ENCODE data around the gene INO80E.
A peak's percentile ranks its signal among the peaks of the same experiment; 100 is the strongest.
"Not testable (repeated sequence)": the region's sequence is repeated elsewhere in the genome, so short reads cannot be mapped to it uniquely, and the experiment has no call there.

INO80E gene

GRCh38 chr16:29995911-29996765, at the start of gene INO80E:
Gene INO80E, plus strand, starts transcription at chr16:29996241. Its CDS starts 70 bp downstream, at chr16:29996311.
- DNase-seq = peak; percentile 99

DNA sequence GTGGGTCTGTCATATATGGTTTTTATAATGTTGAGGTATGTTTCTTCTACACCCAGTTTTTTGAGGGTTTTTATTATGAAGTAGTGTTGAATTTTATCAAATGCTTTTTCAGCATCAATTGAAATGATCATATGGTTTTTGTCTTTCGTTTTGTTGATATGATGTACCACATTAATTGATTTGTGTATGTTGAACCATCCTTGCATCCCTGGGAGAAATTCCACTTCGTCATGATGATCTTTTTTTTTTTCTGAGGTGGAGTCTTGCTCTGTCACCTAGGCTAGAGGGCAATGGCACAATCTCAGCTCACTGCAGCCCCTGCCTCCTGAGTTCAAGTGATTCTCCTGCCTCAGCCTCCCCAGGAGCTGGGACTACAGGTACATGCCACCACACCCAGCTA, 48.1 kb upstream of the INO80E start:
- no peak for DNase-seq

DNA sequence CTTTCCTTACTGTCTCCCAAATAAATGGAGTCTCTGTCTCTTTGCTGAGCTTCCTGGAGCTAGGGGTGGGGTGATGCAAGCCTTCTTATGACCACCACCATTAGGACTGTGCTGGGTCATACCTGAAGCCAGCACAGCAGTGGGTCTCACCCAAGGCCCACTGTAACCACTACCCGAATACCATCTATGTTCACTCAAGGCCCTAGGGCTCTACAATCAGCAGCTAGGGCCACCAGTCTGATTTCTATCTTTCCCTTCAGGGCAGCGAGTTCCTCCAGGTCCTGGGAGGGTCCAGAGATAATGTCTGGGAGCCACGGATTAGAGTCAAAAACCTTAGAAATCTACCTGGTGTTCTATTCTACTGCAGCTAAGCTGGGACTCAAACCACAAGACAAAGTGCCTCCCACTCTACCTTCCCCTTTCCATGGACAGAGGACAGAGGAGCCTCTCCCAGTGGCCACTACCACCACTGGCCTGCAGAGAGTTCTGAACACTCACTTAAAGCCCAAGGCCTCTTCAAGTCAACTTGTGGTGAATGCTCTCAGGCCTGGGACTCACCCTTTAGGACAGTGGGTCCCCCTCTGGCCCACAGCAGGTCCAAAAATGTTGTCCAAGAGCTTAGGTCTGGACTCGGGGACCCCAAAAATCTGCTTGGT, 45.1 kb upstream of the INO80E start:
- DNase-seq = no peak

GRCh38 chr16:29951625-29952365, 44.2 kb upstream of the INO80E start:
- no peak for DNase-seq

GRCh38 chr16:29958756-29959155, 37.3 kb upstream of the INO80E start:
- no peak for DNase-seq

DNA sequence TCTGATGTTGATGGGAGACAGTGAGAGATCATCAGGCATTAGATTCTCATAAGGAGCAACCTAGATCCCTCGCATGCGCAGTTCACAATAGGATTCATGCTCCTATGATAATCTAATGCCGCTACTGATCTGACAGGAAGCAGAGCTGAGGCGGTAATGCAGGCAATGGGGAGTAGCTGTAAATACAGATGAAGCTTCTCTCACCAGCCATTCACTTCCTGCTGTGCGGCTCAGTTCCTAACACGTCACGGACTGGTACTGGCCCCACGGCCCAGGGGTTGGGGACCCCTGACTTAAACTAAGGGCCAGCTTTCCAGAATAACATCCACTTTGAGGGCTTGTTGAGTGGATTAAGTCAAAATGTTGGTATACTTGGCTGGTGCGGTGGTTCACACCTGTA, 36.7 kb upstream of the INO80E start:
- DNase-seq = no peak

DNA sequence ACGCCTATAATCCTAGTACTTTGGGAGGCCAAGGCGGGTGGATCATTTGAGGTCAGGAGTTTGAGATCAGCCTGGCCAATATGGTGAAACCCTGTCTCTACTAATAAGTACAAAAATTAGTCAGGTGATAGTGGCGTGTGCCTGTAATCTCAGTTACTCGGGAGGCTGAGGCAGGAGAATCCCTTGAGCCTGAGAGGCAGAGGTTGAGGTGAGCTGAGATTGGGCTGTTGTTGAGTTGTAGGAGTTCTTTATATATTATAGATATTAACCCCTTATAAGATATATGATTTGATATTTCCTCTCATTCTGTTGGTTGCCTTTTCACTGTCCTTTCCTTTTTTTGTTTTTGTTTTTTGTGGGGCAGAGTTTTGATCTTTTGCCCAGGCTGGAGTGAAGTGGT, 36.2 kb upstream of the INO80E start:
- DNase-seq = not testable (repeated sequence)

DNA sequence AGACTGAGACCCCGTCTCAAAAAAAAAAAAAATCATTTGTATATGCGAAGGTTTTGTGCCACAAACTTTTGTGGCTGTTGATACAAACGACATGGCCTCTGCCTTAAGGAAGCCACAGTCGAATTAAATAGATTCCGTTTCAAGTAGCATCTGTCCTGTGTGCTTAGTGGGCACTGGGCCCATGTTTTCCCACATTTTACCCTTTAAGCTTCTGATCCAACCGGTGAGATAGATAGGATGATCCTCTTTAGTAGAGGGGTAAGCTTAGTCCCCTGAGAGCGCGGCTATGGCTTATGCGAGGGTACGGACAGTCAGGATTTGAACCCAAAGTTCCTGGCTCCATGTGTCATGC, 34.9 kb upstream of the INO80E start:
- DNase-seq = no peak

DNA sequence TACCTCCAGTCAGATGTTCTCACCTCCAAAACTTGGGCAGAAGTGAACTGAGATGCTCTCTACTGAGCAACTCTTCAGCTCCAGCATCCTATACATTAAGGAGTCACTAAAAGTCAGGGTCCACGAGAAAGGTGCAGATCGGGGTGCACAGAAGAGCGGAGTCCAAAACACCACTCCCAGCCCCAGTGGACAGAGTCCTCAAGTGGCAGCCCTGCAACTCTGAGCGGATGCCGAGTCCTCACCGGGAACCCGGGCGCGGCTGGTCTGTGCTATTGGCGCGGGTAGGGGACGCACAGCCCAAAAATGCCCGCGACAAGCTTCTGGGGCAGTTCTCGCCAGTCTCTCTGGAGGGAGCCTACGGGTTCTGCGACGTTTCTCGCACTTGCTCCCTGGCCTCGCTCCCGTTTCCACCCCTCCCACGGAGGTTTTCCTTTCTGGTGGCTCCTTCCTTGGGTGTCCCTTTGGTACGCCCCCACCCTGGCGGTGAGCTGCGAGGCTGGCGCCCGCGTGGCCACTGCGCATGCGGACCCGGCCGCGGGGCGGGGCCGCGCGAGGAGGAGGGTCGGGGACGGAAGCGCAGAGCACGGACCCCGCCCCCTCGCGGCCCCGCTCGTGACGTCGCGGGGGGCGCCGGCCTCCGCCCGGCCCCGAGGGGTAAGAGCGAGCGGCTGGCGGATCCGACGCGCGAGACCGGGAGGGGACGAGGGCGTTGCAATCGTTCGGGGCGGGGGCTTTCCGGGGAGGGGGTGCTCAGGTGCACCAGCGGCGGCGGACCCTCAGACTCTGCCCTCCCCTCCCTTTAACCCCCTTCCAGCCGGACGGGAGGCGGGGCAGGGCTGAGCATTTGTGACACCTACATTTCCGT, 34.3 kb upstream of the INO80E start, which contains the start of gene TMEM219:
TMEM219 (plus strand) TSS at position 601 of the 865 bp plus-strand sequence. CDS start 1,065 bp downstream, outside the sequence.
- DNase-seq = peak; percentile 91 to 93

DNA sequence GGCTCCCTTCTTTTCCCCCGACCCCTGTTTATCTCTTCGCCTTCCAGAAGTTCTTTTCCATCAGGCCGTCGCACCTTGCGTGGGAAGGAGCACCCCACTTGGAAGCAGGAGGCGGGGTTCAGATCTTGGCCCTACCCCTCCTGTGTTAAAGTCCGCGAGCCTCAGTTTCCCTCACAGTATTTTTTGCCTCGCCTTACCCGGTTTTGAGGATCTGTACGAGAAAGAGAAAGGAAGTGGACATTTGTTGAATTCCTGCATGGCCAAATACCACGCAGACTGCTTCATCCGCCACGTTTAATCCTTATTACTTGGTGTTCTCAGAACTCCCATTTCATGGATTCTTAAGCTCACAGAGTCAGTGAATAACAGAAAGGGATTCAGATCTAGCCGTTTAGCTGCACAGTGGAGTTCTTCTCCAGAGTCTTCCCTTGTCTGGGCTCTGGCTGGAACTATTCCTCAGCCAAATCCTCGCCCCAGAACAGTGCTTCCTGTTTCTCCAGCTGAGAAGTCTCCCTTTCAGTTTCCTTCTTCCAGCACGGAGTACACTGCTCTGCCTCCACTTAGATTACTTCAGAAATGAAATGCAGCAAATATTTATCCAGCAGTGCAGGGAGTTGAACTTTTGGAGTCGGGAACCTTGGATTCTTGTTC, 33.6 kb upstream of the INO80E start:
- DNase-seq = no peak

- no peak for DNase-seq
Measured at GRCh38 chr16:29963021-29963743, 32.9 kb upstream of the INO80E start.

GRCh38 chr16:29968205-29968604, 27.8 kb upstream of the INO80E start:
- DNase-seq = no peak

DNA sequence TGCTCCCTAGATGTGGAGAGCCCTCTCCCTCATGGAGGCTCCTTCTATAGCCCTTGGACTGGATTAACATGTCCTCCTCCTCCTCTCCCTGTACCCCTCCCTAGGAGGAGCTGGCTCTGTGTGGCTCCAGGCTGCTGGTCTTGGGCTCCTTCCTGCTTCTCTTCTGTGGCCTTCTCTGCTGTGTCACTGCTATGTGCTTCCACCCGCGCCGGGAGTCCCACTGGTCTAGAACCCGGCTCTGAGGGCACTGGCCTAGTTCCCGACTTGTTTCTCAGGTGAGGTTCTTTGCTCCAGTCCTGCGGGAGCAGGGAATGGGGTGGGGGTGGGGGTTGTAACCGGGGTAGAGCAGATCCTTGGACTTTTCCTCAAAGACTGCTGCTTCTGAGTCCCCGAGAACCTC, 24.7 kb upstream of the INO80E start:
- no peak for DNase-seq

DNA sequence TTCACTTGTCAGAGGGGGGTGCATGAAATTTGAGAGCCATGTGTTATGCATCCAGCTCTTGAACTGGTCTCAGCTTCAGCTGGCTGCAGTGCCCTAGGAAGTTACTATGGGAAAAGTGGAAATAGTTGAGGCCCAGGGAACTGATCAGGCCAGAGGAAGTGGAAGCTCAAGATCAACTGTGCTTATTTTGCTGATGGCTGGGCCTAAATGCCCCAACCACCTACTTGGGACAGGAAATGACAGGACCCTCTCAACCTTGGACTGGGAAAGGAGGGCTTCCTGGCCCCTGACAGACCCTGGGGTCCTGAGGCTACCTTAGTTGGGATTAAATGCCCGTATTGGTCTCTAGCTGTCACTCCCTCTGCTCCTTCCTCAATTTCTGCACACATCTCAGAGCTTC, 23.5 kb upstream of the INO80E start:
- no peak for DNase-seq

DNA sequence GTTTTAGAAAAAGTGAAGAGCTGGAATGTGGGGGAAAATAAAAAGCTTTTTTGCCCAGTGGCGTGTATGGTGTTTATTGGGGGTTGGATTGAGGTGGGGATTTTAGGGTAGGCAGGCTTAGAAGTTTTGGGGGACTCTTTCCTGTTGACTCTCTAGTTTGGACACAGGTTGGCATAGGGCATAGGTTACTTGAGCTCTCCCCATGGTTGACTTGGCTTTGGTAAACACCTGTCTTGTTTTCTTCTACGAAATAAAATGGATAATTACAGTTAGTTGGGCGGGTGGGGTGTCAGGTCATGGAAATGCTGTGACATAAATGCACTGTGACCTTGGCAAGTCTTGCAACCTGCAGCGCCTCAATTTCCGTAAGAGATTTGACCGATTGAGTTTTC, 23.1 kb upstream of the INO80E start:
- DNase-seq = no peak

- peak; percentile 97 for DNase-seq
Measured at GRCh38 chr16:29973384-29974246, 22.4 kb upstream of the INO80E start, which contains the start of gene TAOK2. Gene TAOK2, plus strand, starts transcription at chr16:29973868. Its CDS starts 3,905 bp downstream, at chr16:29977773.

GRCh38 chr16:29974291-29975133, 21.5 kb upstream of the INO80E start:
- peak in 1 of 2 experiments; percentile 19 for DNase-seq

GRCh38 chr16:29975134-29975538, 20.9 kb upstream of the INO80E start:
- no peak for DNase-seq
